Measurements from ENCODE around the gene NMT1. TPM values are rescaled to one million over a fixed set of nuclear protein-coding genes. Genes with fewer than 3 reads are reported as not detected.

Gene NMT1
- total RNA-seq, 6 experiments from 2014 or later = 50.8 to 76.7 (median 72.0) TPM

GRCh38 chr17:45147581-45148182, 86.6 kb downstream of the NMT1 start:
- TF ChIP-seq POLR2A (IDR thresholded peaks at IDR 0.05) (no peak), CTCF (IDR thresholded peaks at IDR 0.05) (no peak)
- Histone ChIP-seq H3K36me3 (no peaks in the 10 kb centered on the region), H3K27me3 (no peaks in the 10 kb centered on the region), H3K4me3 (peak overlapping the region; percentile 61 to 78 (median 68)), H3K4me1 (peaks cover 0 to 32% (median 9%) of the 10 kb centered on the region in 4 donors), H3K27ac (peak overlapping the region; percentile 96 to 99 (median 97)), H3K9me3 (no peaks in the 10 kb centered on the region)
- DNase-seq (peak; percentile 82 to 88 (median 87)), ATAC-seq (peak; percentile 34 to 44 (median 39))
- intact Hi-C loops (cut with DNase I) = no loop called here
- WGBS (ENCODE audit: insufficient coverage, low coverage, low lambda C conversion rate, missing lambda C conversion rate) = under 1% methylated on average over 37 of the region's 38 CpGs

- H3K27me3 ChIP-seq = no peaks in the 10 kb centered on the region
- no peaks in the 10 kb centered on the region for H3K9me3 ChIP-seq
- no peaks in the 10 kb centered on the region for H3K36me3 ChIP-seq
- peaks cover 0 to 28% (median 8%) of the 10 kb centered on the region in 4 donors for H3K4me1 ChIP-seq
- peak within 1 kb of the TSS; percentile 96 to 99 (median 98) for H3K27ac ChIP-seq
- TF ChIP-seq POLR2A (IDR thresholded peaks at IDR 0.05) = peak; percentile 99
- TF ChIP-seq CTCF (IDR thresholded peaks at IDR 0.05) = no peak
- ATAC-seq = peak; percentile 69 to 80 (median 74)
- intact Hi-C loops (cut with DNase I) = no loop called here
- peak within 1 kb of the TSS; percentile 62 to 94 (median 78) for H3K4me3 ChIP-seq
- WGBS (ENCODE audit: insufficient coverage, low coverage, low lambda C conversion rate, missing lambda C conversion rate) = under 1% methylated on average over 51 of the region's 58 CpGs
- peak; percentile 99 to 100 (median 99) for DNase-seq
These were observed 87.3 kb downstream of the NMT1 start, which contains the start of gene HEXIM1 for GRCh38 chr17:45148183-45149036. Gene HEXIM1, plus strand, starts transcription at chr17:45148475. Its CDS starts 716 bp downstream, at chr17:45149191.

GRCh38 chr17:45149037-45149668, 88.0 kb downstream of the NMT1 start:
- ATAC-seq (peak; percentile 54 to 69 (median 62)), DNase-seq (peak; percentile 91 to 92 (median 92))
- Histone ChIP-seq H3K27ac (peak overlapping the region; percentile 88 to 98 (median 95)), H3K36me3 (no peaks in the 10 kb centered on the region), H3K4me1 (peaks cover 0 to 21% (median 5%) of the 10 kb centered on the region in 4 donors), H3K27me3 (no peaks in the 10 kb centered on the region), H3K9me3 (no peaks in the 10 kb centered on the region), H3K4me3 (peak overlapping the region; percentile 62 to 94 (median 78))
- under 1% methylated on average over 30 of the region's 32 CpGs for WGBS (ENCODE audit: insufficient coverage, low coverage, low lambda C conversion rate, missing lambda C conversion rate)
- intact Hi-C loops (cut with DNase I) = no loop called here
- TF ChIP-seq CTCF (IDR thresholded peaks at IDR 0.05) = peak; percentile 73 to 93 (median 92)
- peak; percentile 44 for TF ChIP-seq POLR2A (IDR thresholded peaks at IDR 0.05)

Data from right lobe of liver (tissue), 6 donors.